Activated gamma-delta T cell (primary cell): ENCODE measurements around the gene LRSAM1.
"Not testable (repeated sequence)": the region's sequence is repeated elsewhere in the genome, so short reads cannot be mapped to it uniquely, and the experiment has no call there.

Source experiments
- DNase-seq: peaks from one replicate; lab custom pipeline; 2025; lab: John Stamatoyannopoulos, UW

LRSAM1 gene

DNA sequence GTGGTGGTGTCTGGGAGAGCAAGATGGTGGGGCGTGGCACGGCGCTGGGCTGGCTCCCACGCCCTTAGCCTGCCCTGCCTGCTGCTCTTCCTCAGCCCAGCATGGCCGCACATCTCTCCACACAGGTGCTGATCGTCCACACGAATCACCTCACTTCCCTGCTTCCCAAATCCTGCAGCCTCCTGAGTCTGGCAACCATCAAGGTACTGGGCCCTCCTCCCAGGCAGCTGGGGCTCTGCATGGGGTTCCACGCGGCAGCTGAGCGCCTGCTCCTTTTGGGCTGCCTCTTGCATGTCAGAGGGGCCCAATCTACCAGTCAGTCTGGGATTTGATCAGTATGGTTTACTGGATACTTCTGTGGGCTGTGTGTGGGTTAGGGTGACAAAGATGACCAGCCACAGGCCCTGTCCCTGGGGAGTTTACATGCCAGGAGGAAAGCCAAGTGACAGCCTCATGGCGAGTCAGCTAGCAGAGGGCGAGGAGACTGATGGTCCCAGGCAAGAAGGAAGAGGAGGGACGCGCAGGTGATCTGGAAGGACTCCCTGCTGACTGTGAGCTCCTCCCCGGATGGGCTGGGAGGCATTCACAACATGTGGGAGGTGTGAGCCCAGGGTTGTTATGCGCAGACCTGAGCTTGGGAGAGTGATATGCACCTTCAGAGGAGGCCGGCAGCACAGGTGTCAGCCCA lies 6.0 kb downstream of the LRSAM1 start:
- no peak for DNase-seq

DNA sequence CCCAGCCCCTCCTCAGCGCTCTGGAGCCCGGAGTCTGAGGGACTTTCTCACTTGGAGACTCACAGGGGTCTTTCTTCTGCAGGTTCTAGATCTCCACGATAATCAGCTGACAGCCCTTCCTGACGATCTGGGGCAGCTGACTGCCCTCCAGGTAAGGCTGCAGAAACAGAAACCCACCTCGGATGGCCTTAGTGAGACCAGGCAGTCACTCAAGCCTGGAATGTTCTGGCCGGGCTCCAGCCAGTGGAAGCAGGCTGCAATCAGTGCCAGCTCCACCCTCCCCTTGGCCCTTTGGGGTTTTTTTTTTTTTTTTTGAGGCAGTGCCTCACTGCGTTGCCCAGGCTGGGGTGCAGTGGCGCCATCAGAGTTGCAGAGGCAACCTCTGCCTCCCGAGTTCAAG lies 7.6 kb downstream of the LRSAM1 start:
- DNase-seq = no peak

DNA sequence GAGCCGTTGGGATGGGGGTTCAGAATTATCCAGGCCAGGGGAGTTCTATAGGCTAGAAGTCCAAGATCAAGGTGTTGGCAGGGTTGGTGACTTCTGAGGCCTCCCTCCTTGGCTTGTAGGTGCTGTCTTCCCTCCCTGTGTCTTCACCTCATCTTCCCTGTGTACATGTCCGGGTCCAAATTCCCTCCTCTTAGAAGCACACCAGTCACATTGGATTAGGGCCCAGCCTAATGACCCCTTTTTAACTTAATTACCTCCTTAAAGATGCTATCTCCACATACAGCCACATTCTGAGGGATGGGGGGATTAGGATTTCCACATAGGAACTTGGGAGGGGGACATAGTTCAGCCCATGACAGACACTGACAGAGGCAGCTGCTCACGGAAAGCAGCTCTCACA lies 12.1 kb downstream of the LRSAM1 start:
- no peak for DNase-seq

DNA sequence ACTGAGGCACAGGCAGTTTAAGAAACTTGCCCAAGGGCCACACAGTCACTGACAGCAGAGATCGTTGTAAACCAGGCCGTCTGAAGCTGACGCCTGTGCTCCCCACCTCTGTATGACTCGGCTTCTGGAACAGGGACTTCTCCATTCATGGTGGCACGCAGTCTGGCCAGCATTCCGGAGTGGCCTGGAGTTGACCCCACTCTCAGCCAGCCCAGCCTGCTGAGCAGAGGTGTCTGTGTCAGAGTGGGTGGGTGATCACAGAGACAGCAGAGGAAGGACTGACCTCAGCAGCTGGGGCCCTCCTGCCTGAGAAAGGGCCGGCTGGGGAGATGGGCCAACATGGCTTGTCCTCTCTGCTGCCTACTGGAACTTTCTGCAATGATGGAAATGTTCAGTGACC lies 12.6 kb downstream of the LRSAM1 start:
- no peak for DNase-seq

DNA sequence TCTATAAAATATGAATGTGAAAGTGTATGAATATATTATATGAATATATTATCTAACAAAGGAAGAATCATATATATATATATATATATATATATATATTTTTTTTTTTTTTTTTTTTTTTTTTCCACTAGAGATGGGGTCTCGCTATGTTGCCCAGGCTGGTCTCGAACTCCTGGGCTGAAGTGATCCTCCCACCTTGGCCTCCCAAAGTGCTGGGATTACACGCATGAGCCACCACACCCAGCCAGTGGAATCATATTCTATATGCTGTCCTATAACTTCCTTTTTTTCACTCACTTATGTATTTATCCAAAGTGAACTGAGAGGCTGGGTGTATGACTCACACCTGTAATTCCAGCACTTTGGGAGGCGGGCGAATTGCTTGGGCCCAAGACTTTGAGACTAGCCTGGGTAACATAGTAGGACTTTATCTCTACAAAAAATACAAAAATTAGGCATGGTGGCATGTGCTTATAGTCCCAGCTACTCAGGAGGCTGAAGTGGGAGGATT lies 15.2 kb downstream of the LRSAM1 start:
- DNase-seq = not testable (repeated sequence)

DNA sequence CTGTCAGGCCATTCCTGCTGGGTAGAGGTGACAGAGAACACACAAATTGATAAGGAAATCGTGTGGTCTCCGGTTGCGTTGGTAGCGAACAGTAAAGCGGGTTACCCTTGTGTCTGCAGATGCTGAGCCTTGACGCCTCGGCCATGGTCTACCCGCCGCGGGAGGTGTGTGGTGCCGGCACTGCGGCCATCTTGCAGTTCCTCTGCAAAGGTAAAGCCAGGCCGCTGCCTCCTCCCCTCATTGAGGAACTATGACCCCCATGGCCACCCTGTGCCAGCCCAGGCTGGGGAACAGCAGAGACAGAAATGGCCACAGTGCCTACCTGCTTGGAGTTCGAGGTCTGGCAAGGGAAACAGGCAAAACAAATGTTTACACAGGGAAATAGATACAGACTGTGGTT lies 16.3 kb downstream of the LRSAM1 start:
- no peak for DNase-seq

DNA sequence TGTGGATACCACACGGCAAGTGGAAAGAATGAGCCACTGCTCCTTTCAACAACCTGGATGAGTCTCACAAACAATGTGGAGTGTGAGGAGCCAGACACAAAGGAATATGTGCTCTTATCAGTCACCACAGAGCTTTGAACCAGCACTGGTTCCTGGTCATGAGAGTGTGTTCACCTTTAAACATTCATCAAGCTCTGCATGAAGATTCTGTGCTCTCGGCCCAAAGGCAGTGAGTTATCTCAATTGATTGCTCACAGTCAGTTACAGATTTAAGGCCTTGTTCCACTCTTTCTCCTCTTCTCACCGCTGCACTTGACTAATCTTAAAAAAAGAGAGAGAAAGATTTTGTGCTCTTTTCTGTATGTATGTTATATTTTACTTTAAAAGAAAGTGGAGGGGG lies 19.4 kb downstream of the LRSAM1 start:
- DNase-seq = no peak

DNA sequence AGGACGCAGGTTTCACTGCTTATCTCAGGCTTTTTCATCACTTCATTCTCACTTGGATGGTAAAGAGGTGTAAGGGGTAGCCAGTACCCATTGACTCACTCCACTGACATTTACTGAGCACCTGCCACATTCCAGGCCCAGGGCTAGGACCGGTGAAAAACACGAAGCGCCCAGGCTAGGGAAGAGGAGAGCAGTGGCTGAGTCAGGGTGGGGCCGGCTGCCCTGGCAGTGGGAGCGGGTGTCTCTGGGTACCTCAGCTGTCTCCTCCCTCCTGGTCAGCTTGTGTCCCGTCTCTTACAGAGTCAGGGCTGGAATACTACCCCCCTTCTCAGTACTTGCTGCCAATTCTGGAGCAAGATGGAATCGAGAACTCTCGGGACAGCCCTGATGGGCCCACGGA lies 22.2 kb downstream of the LRSAM1 start:
- no peak for DNase-seq

DNA sequence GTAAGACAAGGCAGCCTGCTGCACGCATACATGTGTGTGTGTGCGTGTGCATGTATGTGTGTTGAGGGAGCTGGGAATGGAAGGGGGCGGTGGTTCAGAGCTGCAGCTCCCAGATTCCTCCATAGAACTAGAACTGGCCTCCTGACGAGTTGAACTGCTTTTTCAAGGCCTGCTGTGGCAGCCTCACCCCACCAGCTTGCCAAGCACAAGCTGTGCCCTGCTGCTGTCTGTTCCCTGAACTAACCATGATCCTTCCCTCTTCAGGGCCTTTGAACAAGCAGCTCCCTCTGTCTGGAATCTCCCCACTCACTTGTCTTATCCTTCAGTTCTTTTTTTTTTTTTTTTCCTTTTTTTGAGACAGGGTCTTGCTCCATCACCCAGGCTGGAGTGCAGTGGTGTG lies 22.6 kb downstream of the LRSAM1 start:
- DNase-seq = no peak

DNA sequence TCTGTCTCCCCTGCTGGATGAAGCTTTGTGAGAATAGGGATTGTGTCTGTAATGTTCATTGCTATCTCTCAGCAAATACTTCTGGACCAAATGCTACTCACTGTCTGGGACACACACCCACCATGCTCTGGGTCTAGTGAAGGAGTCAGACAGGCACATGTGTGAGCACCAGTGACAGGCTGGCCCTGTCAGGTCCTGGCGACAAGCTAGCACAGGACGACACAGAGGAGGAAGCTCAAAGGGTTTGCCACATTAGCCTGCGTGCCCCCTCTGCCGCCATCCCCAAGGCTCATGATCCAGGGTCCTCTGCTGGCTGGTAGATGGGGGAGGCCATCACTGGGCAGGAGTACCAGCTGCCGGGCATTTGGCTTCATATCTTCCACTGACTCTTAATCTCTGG lies 23.3 kb downstream of the LRSAM1 start:
- DNase-seq = no peak

DNA sequence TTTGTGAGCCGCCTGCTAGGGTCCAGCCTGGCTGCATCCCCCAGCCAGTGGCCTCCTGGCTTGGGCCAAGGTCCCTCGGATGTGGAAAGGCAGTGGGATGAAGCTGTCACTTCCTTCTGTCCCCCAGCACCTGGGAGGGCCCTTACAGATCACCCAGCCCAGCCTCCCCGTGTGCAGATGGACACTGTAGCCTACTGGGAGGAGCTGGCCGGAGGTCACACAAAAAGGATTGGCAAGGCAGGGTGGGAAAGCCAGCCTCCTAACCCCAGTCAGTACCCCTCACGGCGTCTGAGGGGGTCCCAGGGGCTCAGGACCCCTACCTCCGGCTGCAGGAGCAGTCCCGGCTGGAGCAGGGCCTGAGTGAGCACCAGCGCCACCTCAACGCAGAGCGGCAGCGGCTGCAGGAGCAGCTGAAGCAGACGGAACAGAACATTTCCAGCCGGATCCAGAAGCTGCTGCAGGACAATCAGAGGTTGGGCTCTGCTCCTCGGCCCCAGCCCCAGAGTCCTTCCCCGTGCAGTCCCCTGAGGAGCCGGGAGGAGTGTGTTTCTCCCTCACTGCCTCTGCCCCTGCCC lies 28.3 kb downstream of the LRSAM1 start:
- DNase-seq = no peak

DNA sequence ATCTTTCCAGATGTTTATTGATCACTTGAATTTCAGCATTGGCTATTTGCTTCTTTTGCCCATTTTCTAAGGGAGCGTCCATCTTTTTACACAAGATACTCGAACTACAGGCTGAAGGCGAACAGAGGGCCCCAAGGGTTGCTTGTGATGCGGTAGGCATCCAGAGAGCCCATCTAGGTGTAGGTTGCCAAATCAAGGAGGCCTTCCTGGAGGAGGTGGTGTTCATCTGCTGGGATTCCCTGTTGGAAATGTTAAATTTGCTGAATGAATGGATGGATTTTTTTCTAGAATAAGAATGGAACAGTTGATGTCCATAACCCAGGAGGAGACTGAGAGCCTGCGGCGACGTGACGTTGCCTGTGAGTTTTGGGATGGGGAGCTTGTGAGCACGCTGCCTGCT lies 31.4 kb downstream of the LRSAM1 start:
- no peak for DNase-seq

DNA sequence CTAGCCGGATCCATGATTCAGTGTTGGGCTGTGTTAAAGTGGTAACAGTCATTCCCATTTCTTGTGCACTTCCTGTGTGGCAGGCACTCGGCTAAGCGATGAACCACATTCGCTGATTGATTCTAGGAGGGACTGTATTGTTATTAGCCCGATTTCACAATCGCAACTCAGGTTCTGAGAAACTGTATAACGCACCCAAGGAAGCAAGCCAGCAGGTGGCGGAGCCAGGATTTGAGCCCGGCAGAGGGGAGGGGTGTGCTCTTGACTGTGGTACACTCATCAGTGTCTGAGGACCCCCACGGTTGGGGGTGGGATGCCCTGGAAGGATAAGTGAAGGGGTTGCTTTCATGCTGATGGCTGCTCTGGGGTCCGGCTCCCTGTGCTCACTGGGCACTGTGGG lies 34.7 kb downstream of the LRSAM1 start:
- DNase-seq = no peak

DNA sequence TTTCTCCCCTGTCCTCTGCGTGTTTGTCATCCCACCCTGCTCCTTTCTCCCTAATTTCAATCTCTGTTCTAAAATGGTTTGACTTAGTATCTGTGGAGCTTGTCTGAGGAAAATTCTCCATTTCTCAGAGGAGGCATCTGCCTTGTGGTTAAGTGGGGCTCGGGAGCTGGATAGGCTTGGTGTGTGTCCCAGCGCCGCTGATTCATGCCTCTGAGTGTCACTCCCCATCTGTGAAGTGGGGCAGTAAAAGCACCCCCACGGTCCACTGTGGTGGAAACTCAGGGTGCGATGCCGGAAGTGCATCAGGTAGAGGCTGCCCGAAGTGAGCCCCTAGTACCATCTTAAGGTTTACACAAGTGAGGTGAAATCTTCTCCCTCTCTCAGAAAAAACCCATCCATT lies 37.6 kb downstream of the LRSAM1 start:
- DNase-seq = no peak

DNA sequence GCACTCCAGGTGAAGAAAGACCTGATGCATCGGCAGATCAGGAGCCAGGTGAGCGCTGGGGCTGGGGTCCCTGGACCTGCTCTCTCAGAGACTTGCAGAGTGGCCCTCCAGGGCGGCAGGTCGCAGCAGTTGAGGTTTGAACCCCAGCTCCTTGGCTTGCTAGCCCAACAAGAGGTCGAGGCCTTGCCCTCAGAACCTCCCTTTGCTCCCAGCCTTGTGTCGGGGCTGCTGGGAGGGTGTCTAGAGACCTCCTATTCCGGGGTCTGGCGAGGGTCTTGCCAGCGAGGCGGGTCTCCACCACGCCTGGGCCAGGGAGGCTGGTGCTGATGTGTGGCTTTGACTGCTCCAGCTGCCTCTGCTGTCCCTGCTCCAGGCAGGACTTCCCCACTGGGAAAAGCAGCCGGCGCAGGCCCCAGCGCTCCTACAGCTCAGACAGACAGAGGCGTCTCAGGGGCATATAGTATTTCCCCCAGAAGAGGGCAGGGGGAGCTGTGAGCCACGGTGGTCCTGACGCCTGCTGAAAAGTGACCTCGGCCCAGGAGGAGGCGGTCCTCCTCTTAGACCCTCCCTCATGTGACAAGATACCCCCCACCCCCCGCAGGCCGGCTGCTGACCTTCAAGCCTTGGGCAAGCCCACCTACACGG lies 38.3 kb downstream of the LRSAM1 start:
- DNase-seq = no peak

DNA sequence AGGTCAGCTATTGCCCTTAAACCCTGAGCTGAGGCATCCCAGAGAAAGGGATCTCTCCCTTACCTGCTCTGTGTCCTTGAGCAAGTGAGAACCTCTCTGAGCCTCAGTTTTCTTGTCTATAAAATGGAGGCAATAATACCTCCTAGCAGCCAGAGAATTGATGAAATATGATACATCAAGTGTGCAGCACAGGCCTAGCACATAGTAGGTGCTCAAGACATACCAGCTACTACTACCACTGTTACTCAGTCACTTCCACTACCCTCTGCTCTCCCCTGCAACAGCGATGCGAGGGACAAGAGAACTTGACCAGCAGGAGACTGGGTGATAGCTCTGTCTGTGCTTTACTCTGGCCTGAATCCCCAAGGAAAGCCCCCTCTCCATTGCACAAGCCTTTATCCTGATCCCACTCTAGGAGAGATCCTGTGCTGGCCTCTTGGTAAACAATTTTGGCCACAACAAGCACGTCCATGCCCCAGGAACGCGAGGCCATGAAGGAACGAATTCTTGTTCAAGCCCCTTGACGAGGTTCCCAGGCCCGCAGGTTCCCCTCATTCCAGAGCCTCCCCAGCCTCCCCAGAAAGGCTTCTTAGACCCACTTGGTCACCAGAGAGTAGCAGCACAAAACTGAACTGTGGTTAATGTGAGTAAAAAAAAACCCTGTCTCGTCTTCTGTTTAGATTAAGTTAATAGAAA lies 39.4 kb downstream of the LRSAM1 start:
- no peak for DNase-seq

DNA sequence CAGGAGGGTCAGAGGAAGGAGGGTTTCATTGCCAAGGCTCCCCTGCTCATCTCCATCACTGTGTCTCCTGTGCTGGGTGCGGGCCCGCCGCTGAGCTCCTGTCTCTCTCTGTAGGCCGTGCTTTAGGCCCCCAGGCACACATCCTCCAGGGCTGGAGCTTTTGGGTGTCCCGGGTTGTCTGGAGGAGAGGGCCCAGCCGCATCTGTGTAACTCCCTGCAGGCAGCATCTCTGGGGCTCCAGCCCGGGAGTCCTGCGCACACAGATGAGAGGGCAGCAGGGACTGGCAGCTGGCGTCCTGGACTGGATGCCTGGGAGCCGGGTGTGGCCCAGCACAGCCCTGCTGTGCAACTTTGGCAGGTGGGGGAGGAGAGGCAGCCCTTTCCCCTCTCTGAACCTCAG lies 40.2 kb downstream of the LRSAM1 start:
- no peak for DNase-seq

DNA sequence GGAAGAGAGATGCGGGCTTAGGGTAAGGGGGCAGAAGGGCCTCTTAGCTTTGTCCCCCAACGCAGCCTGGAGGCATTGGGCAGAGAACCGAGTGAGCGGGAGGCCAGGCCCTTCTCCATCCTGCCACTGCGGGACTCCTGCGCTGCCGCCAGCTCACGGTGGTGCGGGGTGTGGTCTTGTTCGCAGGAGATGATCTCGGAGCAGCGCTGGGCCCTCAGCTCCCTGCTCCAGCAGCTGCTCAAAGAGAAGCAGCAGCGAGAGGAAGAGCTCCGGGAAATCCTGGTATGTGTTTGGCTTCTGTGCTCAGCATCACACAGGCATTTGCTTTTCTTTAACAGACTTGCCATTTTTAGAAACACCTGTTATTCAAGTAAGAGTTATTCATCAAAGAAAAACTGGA lies 41.3 kb downstream of the LRSAM1 start:
- DNase-seq = no peak

DNA sequence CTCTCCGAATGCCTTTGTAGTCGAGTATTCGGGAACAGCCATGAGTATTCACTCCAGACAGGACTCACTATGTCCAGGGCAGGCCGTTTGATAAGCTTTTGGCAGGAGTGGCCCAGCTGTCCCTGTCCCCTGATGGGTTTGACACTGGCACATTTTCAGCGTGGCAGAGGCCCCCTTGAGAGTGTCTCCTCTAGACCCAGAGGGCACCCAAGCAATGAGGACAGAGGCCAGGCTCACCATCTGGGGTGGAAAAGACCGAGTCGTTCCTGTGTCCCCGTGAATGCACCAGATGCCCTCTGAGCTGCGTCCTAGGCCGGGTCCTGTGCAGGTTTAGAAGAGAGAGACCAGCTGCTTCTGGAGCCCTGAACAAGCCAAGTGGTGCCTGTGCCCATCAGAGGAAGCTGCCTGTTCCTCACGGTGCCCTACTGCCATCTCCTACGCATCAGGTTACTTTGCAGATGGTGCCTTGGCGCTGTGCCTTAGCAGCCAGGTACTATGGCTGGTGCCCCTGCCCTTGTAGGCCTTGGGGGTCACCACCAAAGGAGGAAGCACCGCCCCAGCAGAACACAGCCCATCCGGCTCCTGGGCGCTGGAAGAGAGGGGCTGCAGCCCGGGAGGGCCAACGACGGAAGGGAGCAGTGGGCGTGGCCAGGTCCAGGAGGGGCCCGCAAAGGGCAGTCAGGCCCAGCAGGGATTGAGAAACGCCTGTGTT lies 42.4 kb downstream of the LRSAM1 start:
- no peak for DNase-seq

DNA sequence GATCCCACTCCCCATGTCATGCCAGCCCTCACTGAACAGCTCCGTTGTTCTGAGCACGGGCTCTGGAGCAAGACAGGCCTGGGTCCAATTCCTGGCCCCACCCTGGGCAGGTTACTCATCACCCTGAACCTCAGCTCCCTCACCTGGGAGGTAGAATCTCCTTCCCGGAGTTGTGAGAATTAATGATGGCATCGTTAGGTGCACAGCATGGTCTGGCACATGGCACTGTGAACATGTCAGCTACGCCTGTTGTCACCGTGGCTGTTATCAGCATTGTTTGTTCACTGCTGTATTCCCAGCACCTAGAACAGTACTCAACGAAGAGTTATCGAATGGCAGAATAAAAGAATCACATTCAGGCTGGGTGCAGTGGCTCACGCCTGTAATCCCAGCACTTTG lies 43.0 kb downstream of the LRSAM1 start:
- DNase-seq = no peak

DNA sequence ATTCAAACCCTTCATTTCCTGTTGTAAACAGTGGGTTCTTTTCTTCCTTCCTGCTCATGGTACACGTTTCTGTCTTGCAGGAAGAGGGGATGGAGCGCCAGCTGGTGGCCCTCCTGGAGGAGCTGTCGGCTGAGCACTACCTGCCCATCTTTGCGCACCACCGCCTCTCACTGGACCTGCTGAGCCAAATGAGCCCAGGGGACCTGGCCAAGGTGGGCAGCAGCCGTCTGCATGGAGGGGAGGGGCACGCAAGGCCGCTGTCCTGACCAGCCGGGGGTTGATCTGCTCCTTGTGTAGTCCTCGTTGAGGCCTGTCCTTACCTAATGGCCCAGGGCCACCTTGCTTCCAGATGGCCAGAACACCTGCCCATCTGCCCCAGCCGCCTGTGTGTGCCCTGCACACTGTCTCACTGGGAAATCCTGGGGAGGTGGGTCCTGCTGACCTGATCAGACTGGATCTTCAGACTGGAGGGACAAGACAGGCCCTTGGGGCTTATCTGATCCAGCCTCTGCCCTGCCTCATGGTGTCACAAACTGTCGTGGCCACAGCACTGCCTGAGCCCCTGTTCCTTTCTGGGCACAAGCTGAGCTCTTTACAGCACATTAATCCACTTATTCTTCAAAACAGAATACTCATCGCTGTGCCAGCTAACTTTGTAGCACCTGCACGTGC lies 44.7 kb downstream of the LRSAM1 start:
- DNase-seq = no peak

DNA sequence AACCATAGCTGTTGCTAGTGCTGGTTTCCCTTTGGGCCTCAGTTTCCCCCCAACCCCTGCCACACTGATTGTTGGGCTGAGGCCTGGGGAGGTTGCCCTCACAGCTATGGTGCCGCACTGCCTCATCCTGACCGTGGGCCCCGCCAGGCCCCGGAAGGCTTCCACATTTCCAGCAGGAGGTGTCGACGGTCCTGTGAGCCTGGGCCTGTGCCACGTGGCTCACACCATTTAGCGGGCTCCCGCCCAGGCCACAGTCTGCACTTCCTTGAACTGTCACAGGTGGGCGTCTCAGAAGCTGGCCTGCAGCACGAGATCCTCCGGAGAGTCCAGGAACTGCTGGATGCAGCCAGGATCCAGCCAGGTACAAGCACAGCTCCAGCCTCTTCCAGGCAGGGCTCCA lies 45.7 kb downstream of the LRSAM1 start:
- no peak for DNase-seq
